HEK293 (cell line): ENCODE results near the gene AGRN.

Experiments used
- CTCF ChIA-PET: fragments of 350-600 bp; formaldehyde crosslinking; extraction: SDS; loops from one replicate; lab custom pipeline; 2021; ENCODE audit warnings: antibody characterized with exemption; lab: Yijun Ruan, JAX
- POLR2A ChIA-PET: fragments of 300-600 bp; formaldehyde crosslinking; extraction: SDS; loops from one replicate; lab custom pipeline; 2020; ENCODE audit warnings: antibody characterized with exemption, inconsistent platforms; lab: Yijun Ruan, JAX
- H3K27ac ChIP-seq: fragments of 200-500 bp; sonication (Bioruptor generic); 2 replicates; pipeline ENCODE4 v1.5.1; 2014; ENCODE audit warnings: low read depth, low read length, control low read depth, inconsistent platforms; ENCODE audit errors: extremely low read depth
- H3K36me3 ChIP-seq, 2 experiments: fragments of 200-500 bp in 1 of 2; sonication (Bioruptor generic) in 1 of 2; 1 replicate in 1 of 2; 2 replicates in 1 of 2; pipeline ENCODE4 v1.5.1; 2014 to 2017; ENCODE audit warnings: inconsistent platforms in 2 of 2, low read length in 2 of 2; ENCODE audit not compliant: control insufficient read depth in 2 of 2, insufficient read depth in 1 of 2
- H3K4me1 ChIP-seq: fragments of 200-500 bp; sonication (Bioruptor generic); 2 replicates; pipeline ENCODE4 v1.5.1; 2014; ENCODE audit warnings: mild to moderate bottlenecking, low read length, inconsistent platforms; ENCODE audit not compliant: control insufficient read depth, insufficient read depth
- H3K4me3 ChIP-seq: 2 replicates; pipeline ENCODE4 v1.5.1; 2011; ENCODE audit warnings: low read depth, mild to moderate bottlenecking, control low read depth, low read length, moderate library complexity
- H3K9me3 ChIP-seq: fragments of 200-500 bp; sonication (Bioruptor generic); 2 replicates; pipeline ENCODE4 v1.5.1; 2014; ENCODE audit warnings: low read depth, low read length, inconsistent platforms; ENCODE audit not compliant: control insufficient read depth, insufficient read depth
- FEZF1 ChIP-seq: fragments of 450-650 bp; formaldehyde crosslinking; IDR thresholded peaks from 2 replicates; pipeline ENCODE4 v1.5.1; 2016; ENCODE audit warnings: missing biosample characterization, missing genetic modification characterization
- HOXC10 ChIP-seq: sonication (generic); formaldehyde crosslinking; IDR thresholded peaks from 2 replicates; pipeline ENCODE4 v1.8.1; 2023; ENCODE audit warnings: mild to moderate bottlenecking, missing genetic modification reagents
- KLF10 ChIP-seq: fragments of 450-650 bp; IDR thresholded peaks from 2 replicates; pipeline ENCODE4 v1.5.1; 2018; ENCODE audit warnings: missing biosample characterization, mild to moderate bottlenecking, missing genetic modification characterization
- SP7 ChIP-seq: fragments of 450-650 bp; formaldehyde crosslinking; IDR thresholded peaks from 2 replicates; pipeline ENCODE4 v1.5.1; 2016; ENCODE audit warnings: missing biosample characterization, missing genetic modification characterization
- ZNF112 ChIP-seq: fragments of 450-650 bp; formaldehyde crosslinking; IDR thresholded peaks from 2 replicates; pipeline ENCODE4 v1.5.0; 2017; ENCODE audit warnings: missing biosample characterization, missing genetic modification characterization
- ZNF121 ChIP-seq: fragments of 450-650 bp; formaldehyde crosslinking; IDR thresholded peaks from 2 replicates; pipeline ENCODE4 v1.5.1; 2016; ENCODE audit warnings: missing biosample characterization, missing genetic modification characterization
- ZNF2 ChIP-seq: fragments of 450-650 bp; formaldehyde crosslinking; IDR thresholded peaks from 2 replicates; pipeline ENCODE4 v1.5.1; 2016; ENCODE audit warnings: missing biosample characterization, missing genetic modification characterization
- ZNF202 ChIP-seq: fragments of 450-650 bp; formaldehyde crosslinking; IDR thresholded peaks from 2 replicates; pipeline ENCODE4 v1.5.1; 2016; ENCODE audit warnings: missing biosample characterization, missing genetic modification characterization, borderline replicate concordance
- ZNF274 ChIP-seq, 2 experiments: fragments of 200-500 bp in 1 of 2; fragments of 450-650 bp in 1 of 2; sonication (Bioruptor generic) in 1 of 2; formaldehyde crosslinking in 1 of 2; IDR thresholded peaks; 2 replicates each; pipeline versions ENCODE4 v1.5.1 to v1.6.1; 2014 to 2016; ENCODE audit warnings: borderline replicate concordance in 1 of 2, inconsistent platforms in 1 of 2, low read length in 1 of 2, missing biosample characterization in 1 of 2, missing genetic modification characterization in 1 of 2
- ZNF350 ChIP-seq: fragments of 450-650 bp; formaldehyde crosslinking; IDR thresholded peaks from 2 replicates; pipeline ENCODE4 v1.5.0; 2017; ENCODE audit warnings: missing biosample characterization, mild to moderate bottlenecking, missing genetic modification characterization
- ZNF558 ChIP-seq: fragments of 450-650 bp; formaldehyde crosslinking; IDR thresholded peaks from 2 replicates; pipeline ENCODE4 v1.5.1; 2016; ENCODE audit warnings: missing biosample characterization, missing genetic modification characterization
- ZNF600 ChIP-seq: fragments of 450-650 bp; formaldehyde crosslinking; IDR thresholded peaks from 2 replicates; pipeline ENCODE4 v1.5.1; 2016; ENCODE audit warnings: missing biosample characterization, missing genetic modification characterization
- ZNF621 ChIP-seq: fragments of 450-650 bp; formaldehyde crosslinking; IDR thresholded peaks from 2 replicates; pipeline ENCODE4 v1.5.1; 2017; ENCODE audit warnings: missing biosample characterization, missing genetic modification characterization
- ZNF626 ChIP-seq: fragments of 450-650 bp; sonication (Bioruptor Pico); formaldehyde crosslinking; IDR thresholded peaks from 2 replicates; pipeline ENCODE4 v1.5.1; 2018; ENCODE audit warnings: missing biosample characterization, missing genetic modification characterization, inconsistent platforms
- ZNF654 ChIP-seq: fragments of 450-650 bp; formaldehyde crosslinking; IDR thresholded peaks from 2 replicates; pipeline ENCODE4 v1.5.1; 2016; ENCODE audit warnings: low read depth, missing biosample characterization, missing genetic modification characterization
- ZNF701 ChIP-seq: fragments of 450-650 bp; formaldehyde crosslinking; IDR thresholded peaks from 2 replicates; pipeline ENCODE4 v1.5.1; 2016; ENCODE audit warnings: missing biosample characterization, missing genetic modification characterization
- ZNF76 ChIP-seq: fragments of 450-650 bp; formaldehyde crosslinking; IDR thresholded peaks from 2 replicates; pipeline ENCODE4; 2016; ENCODE audit warnings: low read depth, missing biosample characterization, missing genetic modification characterization, borderline replicate concordance
- TF ChIP-seq, protein P1 (sequence below): fragments of 450-650 bp; formaldehyde crosslinking; IDR thresholded peaks from 2 replicates; pipeline ENCODE4 v1.5.1; 2016; ENCODE audit warnings: missing biosample characterization, missing genetic modification characterization
- TF ChIP-seq, protein P2 (sequence below): IDR thresholded peaks from 2 replicates; pipeline ENCODE4 v1.6.1; 2011; ENCODE audit warnings: mild to moderate bottlenecking, low read depth, low read length, borderline replicate concordance
- TF ChIP-seq, protein P3 (sequence below): fragments of 450-650 bp; formaldehyde crosslinking; IDR thresholded peaks from 2 replicates; pipeline ENCODE4 v1.5.1; 2016; ENCODE audit warnings: missing biosample characterization, missing genetic modification characterization, low read depth
- TF ChIP-seq, protein P4 (sequence below): fragments of 450-650 bp; formaldehyde crosslinking; IDR thresholded peaks from 2 replicates; pipeline ENCODE4 v1.5.1; 2017; ENCODE audit warnings: missing biosample characterization, missing genetic modification characterization
- TF ChIP-seq, protein P5 (sequence below): fragments of 450-650 bp; formaldehyde crosslinking; IDR thresholded peaks from 2 replicates; pipeline ENCODE4 v1.5.0; 2017; ENCODE audit warnings: missing biosample characterization, missing genetic modification characterization, borderline replicate concordance
- TF ChIP-seq, protein P6 (sequence below): fragments of 450-650 bp; formaldehyde crosslinking; IDR thresholded peaks from 2 replicates; pipeline ENCODE4 v1.5.1; 2016; ENCODE audit warnings: missing biosample characterization, missing genetic modification characterization

The AGRN gene

DNA sequence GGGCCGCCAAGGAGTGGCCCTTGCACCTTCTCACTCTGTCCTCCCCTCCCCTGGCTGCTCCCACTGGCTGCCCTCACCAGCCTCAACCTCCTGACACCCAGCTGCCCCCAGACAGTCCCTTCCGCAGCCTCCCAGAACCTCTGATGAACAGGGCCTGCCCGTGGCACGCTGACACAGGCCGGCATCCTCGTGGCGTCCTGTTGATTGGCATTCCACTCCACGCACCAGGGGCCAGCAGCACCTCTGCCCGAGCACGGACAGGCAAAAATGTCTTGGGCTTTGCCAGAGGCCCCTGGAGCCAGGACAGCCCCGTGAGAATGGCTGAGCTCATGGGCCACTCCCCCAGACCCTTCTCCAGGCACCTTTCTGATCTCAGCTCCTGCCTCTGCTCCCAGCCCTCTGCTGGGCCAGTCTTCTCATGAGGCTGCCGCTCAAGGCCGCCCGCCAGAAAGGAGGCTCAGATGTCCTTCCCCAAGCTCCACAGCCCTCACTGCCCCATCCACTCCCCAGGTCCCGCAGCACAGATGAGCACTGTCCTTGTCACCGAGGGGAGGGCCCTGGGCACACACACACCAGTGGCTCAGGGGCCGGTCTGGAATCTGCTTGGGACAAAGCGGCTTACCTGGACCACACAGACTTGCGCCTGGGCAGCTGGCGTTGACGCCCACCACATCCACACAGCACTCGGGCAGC lies 70.0 kb downstream of the AGRN start:
- H3K4me3 ChIP-seq = no peak overlapping the region
- CTCF ChIA-PET = no interaction called here

DNA sequence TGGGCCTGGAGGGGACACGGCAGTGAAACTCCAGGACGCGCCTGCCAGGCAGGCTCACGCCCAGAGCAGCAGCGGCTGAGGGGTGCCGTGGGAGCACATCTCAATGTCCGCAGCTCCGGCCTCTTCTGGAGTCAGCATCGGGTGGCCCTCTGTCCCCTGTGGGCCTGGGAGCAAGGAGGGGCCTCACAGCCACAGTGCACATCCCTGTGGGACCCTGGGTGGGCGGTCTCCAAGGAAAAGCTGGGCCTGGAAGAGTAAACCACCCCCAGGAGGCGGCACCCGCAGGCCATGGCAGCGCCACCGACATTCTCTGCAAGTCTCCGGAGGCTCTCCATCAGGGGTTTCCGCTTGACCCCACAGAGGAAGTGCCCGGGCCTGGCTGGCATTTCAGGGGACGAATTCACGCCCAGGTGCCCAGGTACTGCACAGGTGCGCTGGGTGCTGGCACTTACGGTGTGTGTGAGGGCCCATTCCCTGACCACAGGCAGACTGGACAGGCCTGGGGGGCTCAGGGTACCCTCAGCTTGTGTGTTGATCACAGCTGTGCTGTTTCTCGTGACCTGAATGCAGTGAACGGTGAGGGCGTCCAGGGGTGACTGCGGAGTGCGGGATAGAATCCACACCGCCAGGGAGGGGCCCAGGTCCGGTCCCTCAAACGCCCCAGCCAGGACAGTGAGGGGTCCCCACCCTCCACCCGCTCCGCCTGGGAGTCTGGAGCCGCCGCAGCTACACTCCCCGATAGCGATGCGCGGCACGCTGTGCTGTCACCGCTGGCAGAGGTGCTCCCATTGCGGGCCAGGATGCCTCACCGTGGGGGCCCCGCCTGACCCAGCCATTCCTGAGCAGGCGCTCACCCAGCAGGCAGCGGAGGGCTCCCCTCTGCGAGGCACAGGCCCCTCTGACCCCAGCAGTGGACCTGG lies 70.8 kb downstream of the AGRN start:
- Histone ChIP-seq H3K4me1 (no peaks in the 10 kb centered on the region), H3K36me3 (peaks cover 0 to 5% of the 10 kb centered on the region in 2 experiments; a peak in 1 of 3 replicates), H3K4me3 (no peak overlapping the region), H3K27ac (no peak overlapping the region), H3K9me3 (no peaks in the 10 kb centered on the region)
- POLR2A ChIA-PET = no interaction called here
- CTCF ChIA-PET = no interaction called here
- no peak for TF ChIP-seq ZNF626 (tag by site-specific recombination)
- TF ChIP-seq, protein P1, sequence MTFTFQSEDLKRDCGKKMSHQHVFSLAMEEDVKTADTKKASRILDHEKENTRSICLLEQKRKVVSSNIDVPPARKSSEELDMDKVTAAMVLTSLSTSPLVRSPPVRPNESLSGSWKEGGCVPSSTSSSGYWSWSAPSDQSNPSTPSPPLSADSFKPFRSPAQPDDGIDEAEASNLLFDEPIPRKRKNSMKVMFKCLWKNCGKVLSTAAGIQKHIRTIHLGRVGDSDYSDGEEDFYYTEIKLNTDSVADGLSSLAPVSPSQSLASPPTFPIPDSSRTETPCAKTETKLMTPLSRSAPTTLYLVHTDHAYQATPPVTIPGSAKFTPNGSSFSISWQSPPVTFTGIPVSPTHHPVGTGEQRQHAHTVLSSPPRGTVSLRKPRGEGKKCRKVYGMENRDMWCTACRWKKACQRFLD = no peak
- TF ChIP-seq ZNF2 (tag by site-specific recombination) = no peak
- TF ChIP-seq SP7 (tag by site-specific recombination) = no peak
- TF ChIP-seq ZNF654 (tag by site-specific recombination) = no peak
- TF ChIP-seq, protein P2, sequence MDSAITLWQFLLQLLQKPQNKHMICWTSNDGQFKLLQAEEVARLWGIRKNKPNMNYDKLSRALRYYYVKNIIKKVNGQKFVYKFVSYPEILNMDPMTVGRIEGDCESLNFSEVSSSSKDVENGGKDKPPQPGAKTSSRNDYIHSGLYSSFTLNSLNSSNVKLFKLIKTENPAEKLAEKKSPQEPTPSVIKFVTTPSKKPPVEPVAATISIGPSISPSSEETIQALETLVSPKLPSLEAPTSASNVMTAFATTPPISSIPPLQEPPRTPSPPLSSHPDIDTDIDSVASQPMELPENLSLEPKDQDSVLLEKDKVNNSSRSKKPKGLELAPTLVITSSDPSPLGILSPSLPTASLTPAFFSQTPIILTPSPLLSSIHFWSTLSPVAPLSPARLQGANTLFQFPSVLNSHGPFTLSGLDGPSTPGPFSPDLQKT = no peak
- TF ChIP-seq ZNF121 (tag by site-specific recombination) = no peak
- TF ChIP-seq HOXC10 (CRISPR knock-in tag) = no peak
- no peak for TF ChIP-seq ZNF202 (tag by site-specific recombination)
- TF ChIP-seq ZNF112 (tag by site-specific recombination) = no peak
- no peak for TF ChIP-seq ZNF350 (tag by site-specific recombination)
- TF ChIP-seq, protein P3, sequence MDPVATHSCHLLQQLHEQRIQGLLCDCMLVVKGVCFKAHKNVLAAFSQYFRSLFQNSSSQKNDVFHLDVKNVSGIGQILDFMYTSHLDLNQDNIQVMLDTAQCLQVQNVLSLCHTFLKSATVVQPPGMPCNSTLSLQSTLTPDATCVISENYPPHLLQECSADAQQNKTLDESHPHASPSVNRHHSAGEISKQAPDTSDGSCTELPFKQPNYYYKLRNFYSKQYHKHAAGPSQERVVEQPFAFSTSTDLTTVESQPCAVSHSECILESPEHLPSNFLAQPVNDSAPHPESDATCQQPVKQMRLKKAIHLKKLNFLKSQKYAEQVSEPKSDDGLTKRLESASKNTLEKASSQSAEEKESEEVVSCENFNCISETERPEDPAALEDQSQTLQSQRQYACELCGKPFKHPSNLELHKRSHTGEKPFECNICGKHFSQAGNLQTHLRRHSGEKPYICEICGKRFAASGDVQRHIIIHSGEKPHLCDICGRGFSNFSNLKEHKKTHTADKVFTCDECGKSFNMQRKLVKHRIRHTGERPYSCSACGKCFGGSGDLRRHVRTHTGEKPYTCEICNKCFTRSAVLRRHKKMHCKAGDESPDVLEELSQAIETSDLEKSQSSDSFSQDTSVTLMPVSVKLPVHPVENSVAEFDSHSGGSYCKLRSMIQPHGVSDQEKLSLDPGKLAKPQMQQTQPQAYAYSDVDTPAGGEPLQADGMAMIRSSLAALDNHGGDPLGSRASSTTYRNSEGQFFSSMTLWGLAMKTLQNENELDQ (tag by site-specific recombination) = no peak
- TF ChIP-seq, protein P4, sequence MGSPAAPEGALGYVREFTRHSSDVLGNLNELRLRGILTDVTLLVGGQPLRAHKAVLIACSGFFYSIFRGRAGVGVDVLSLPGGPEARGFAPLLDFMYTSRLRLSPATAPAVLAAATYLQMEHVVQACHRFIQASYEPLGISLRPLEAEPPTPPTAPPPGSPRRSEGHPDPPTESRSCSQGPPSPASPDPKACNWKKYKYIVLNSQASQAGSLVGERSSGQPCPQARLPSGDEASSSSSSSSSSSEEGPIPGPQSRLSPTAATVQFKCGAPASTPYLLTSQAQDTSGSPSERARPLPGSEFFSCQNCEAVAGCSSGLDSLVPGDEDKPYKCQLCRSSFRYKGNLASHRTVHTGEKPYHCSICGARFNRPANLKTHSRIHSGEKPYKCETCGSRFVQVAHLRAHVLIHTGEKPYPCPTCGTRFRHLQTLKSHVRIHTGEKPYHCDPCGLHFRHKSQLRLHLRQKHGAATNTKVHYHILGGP = no peak
- no peak for TF ChIP-seq ZNF274 (IDR thresholded peaks at IDR 0.05; ENCODE audit: low read length)
- no peak for TF ChIP-seq ZNF274 (tag by site-specific recombination; IDR thresholded peaks at IDR 0.05; ENCODE audit: borderline replicate concordance)

More for the DNA sequence above, 70.0 kb downstream of the AGRN start:
- Histone ChIP-seq H3K27ac (no peak overlapping the region), H3K36me3 (peaks cover 0 to 5% of the 10 kb centered on the region in 2 experiments; a peak in 1 of 3 replicates), H3K4me1 (no peaks in the 10 kb centered on the region), H3K9me3 (no peaks in the 10 kb centered on the region)
- no peak for TF ChIP-seq ZNF76 (tag by site-specific recombination)
- TF ChIP-seq ZNF558 = no peak
- TF ChIP-seq ZNF621 (tag by site-specific recombination) = no peak
- TF ChIP-seq, protein P5, sequence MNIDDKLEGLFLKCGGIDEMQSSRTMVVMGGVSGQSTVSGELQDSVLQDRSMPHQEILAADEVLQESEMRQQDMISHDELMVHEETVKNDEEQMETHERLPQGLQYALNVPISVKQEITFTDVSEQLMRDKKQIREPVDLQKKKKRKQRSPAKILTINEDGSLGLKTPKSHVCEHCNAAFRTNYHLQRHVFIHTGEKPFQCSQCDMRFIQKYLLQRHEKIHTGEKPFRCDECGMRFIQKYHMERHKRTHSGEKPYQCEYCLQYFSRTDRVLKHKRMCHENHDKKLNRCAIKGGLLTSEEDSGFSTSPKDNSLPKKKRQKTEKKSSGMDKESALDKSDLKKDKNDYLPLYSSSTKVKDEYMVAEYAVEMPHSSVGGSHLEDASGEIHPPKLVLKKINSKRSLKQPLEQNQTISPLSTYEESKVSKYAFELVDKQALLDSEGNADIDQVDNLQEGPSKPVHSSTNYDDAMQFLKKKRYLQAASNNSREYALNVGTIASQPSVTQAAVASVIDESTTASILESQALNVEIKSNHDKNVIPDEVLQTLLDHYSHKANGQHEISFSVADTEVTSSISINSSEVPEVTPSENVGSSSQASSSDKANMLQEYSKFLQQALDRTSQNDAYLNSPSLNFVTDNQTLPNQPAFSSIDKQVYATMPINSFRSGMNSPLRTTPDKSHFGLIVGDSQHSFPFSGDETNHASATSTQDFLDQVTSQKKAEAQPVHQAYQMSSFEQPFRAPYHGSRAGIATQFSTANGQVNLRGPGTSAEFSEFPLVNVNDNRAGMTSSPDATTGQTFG (tag by site-specific recombination) = no peak
- TF ChIP-seq, protein P6, sequence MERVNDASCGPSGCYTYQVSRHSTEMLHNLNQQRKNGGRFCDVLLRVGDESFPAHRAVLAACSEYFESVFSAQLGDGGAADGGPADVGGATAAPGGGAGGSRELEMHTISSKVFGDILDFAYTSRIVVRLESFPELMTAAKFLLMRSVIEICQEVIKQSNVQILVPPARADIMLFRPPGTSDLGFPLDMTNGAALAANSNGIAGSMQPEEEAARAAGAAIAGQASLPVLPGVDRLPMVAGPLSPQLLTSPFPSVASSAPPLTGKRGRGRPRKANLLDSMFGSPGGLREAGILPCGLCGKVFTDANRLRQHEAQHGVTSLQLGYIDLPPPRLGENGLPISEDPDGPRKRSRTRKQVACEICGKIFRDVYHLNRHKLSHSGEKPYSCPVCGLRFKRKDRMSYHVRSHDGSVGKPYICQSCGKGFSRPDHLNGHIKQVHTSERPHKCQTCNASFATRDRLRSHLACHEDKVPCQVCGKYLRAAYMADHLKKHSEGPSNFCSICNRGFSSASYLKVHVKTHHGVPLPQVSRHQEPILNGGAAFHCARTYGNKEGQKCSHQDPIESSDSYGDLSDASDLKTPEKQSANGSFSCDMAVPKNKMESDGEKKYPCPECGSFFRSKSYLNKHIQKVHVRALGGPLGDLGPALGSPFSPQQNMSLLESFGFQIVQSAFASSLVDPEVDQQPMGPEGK (tag by site-specific recombination) = no peak
- TF ChIP-seq FEZF1 (tag by site-specific recombination) = no peak
- TF ChIP-seq KLF10 (tag by site-specific recombination) = no peak
- TF ChIP-seq ZNF600 (tag by site-specific recombination) = peak; percentile 40; the same call in 1 of the 2 replicates
- no peak for TF ChIP-seq ZNF701 (tag by site-specific recombination)
- POLR2A ChIA-PET = no interaction called here
